Natural killer cell (primary cell): ENCODE data around the gene NEK11. TPM values are rescaled to one million over a fixed set of nuclear protein-coding genes. Genes with fewer than 3 reads are reported as not detected.
A peak's percentile ranks its signal among the peaks of the same experiment; 100 is the strongest.

Source experiments
- ATAC-seq, 3 donors: fragments of 150-1000 bp in 2 of 3; fragments of 200-7000 bp in 1 of 3; cut with Tn5 transposase; 1 replicate in 1 of 3; 2 replicates in 2 of 3; pipeline ENCODE4 v1.10.0; 2021; ENCODE audit warnings: mild to moderate bottlenecking in 2 of 3, moderate library complexity in 2 of 3
- DNase-seq, 2 donors: peaks; one replicate each; pipeline versions ENCODE4 v3.0.0 to v3.0.0-alpha.2; 2013 to 2021; ENCODE audit warnings: mixed read lengths in 1 of 2
- H3K27ac ChIP-seq: one replicate; pipeline ENCODE4 v1.5.1; 2013; ENCODE audit warnings: mild to moderate bottlenecking, low read length
- H3K27me3 ChIP-seq: one replicate; pipeline ENCODE4 v1.6.1; 2013; ENCODE audit warnings: low read length; ENCODE audit not compliant: control insufficient read depth, insufficient read depth
- H3K36me3 ChIP-seq: one replicate; pipeline ENCODE4 v1.6.1; 2013; ENCODE audit warnings: low read length; ENCODE audit not compliant: control insufficient read depth, insufficient read depth
- H3K4me1 ChIP-seq: one replicate; pipeline ENCODE4 v1.6.1; 2013; ENCODE audit warnings: low read length; ENCODE audit not compliant: control insufficient read depth, insufficient read depth
- H3K4me3 ChIP-seq: one replicate; pipeline ENCODE4 v1.5.1; 2013; ENCODE audit warnings: low read length
- H3K9me3 ChIP-seq: one replicate; pipeline ENCODE4 v1.6.1; 2013; ENCODE audit warnings: low read length; ENCODE audit not compliant: control insufficient read depth, insufficient read depth
- H3K27ac Mint-ChIP-seq, 2 donors: one replicate each; pipeline ENCODE4 v1.8.0; 2022; ENCODE audit warnings: mild to moderate bottlenecking in 2 of 2, mixed read lengths in 2 of 2, moderate library complexity in 1 of 2
- H3K27me3 Mint-ChIP-seq, 2 donors: one replicate each; pipeline ENCODE4 v1.8.0; 2022; ENCODE audit warnings: low read depth in 2 of 2, mixed read lengths in 2 of 2
- H3K36me3 Mint-ChIP-seq: one replicate; pipeline ENCODE4 v1.8.0; 2022; ENCODE audit warnings: mixed read lengths
- H3K4me1 Mint-ChIP-seq, 2 donors: one replicate each; pipeline ENCODE4 v1.8.0; 2022; ENCODE audit warnings: mixed read lengths in 2 of 2
- H3K4me3 Mint-ChIP-seq: one replicate; pipeline ENCODE4 v1.8.0; 2022; ENCODE audit warnings: mild to moderate bottlenecking, moderate library complexity, mixed read lengths
- H3K9me3 Mint-ChIP-seq, 2 donors: one replicate each; pipeline ENCODE4 v1.8.0; 2022; ENCODE audit warnings: mixed read lengths in 2 of 2
- WGBS: methylation state at CpG from one replicate; pipeline ENCODE4 v1.1.7; 2013; ENCODE audit warnings: missing lambda C conversion rate; ENCODE audit not compliant: insufficient coverage; 5-methylcytosine and 5-hydroxymethylcytosine counted together
- intact Hi-C: fragments of 100-400 bp; cut with micrococcal nuclease; formaldehyde crosslinking; loops from one replicate; pipeline ENCODE4 v1.14.2; 2022
- total RNA-seq, 4 donors: library from RNA; stranded (reverse); fragments of 120-200 nt in 1 of 4; gene quantifications; one replicate each; pipeline versions ENCODE4 v1.2.3 to v1.2.4, GENCODE V29; 2013 to 2022
- TF ChIP-seq, protein P1 (sequence below): fragments of 200-600 bp; IDR thresholded peaks from one replicate; pipeline ENCODE4 v1.8.0; 2022; ENCODE audit warnings: antibody characterized with exemption

NEK11 gene
- total RNA-seq, 3 donors from 2014 or later (not counting 1 experiment from before 2014, with no cell fraction given), result 2.6 to 3.6 (median 3.5) TPM

DNA sequence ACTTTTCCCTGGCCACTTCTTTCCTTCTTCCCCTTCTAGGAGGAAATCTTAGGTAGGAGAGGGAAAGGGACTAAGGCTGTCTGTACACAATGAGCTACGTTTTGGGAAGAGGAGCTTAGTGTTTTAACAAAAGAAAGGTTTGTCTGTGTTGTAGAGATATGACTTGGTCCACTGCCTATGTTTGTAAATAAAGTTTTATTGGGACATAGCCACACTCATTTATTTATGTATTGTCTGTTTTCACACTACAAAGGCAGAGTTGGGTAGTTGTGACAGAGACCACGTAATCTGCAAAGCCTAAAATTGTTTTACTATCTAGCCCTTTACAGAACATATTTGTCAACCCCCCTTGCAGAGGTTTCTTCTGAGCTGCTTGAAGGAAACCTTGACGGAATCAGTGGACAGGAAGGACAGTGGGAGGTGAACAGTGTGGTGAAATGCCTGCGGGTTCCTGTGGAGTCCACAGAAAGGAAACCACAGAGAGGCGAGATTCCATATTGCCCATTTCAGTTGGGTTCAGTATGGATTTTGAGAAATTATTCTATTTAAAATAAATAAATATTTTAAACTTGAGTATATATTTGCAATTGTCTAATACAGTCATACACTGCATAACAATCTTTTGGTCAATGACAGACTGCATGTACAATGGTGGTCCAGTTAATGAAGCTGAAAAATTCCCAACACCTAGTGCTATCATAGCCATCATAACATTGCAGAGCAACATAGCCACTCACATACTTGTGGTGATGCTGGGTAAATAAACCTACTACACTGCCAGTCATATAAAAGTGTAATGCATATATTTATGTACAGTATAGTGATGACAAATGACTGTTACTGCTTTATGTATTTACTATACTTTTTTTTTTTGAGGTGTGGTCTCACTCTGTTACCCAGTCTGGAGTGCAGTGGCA, 197.0 kb downstream of the NEK11 start:
- H3K27me3 ChIP-seq, result no peaks in the 10 kb centered on the region

DNA sequence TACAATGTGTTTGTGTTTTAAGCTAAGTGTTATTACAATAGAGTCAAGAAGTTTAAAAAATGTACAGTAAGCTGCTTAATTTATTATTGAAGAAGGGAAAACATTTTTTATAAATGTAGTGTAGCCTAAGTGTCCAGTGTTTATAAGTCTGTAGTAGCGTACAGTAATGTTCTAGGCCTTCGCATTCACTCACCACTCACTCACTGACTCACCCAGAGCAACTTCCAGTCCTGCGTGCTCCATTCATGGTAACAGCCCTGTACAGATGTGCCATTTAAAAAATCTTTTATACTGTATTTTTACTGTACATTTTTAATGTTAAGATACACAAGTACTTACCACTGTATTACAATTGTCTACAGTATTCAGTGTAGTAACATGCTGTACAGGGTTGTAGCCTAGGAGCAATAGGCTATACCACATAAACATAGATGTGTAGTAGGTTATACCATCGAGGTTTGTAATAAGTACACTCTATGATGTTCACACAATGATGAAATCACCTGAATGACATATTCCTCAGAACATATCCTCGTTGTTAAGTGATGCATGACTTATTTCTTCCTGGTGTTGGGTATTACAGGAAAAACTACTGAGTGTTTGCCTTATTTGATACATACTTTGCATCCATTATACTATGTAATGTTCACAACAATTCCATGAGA, 198.3 kb downstream of the NEK11 start:
- peaks cover 3% of the 10 kb centered on the region for H3K4me1 ChIP-seq
- no peak overlapping the region for H3K4me3 ChIP-seq
- H3K9me3 ChIP-seq, result no peaks in the 10 kb centered on the region
- no peaks in the 10 kb centered on the region for H3K36me3 ChIP-seq
- H3K4me3 Mint-ChIP-seq, result no peak overlapping the region
- peaks cover 11 to 13% of the 10 kb centered on the region in 2 donors for H3K4me1 Mint-ChIP-seq
- H3K27ac ChIP-seq, result no peak overlapping the region
- H3K27ac Mint-ChIP-seq, result no peak overlapping the region
- WGBS, result no CpG with 5 or more reads among the region's 5 CpGs
- TF ChIP-seq, protein P1, sequence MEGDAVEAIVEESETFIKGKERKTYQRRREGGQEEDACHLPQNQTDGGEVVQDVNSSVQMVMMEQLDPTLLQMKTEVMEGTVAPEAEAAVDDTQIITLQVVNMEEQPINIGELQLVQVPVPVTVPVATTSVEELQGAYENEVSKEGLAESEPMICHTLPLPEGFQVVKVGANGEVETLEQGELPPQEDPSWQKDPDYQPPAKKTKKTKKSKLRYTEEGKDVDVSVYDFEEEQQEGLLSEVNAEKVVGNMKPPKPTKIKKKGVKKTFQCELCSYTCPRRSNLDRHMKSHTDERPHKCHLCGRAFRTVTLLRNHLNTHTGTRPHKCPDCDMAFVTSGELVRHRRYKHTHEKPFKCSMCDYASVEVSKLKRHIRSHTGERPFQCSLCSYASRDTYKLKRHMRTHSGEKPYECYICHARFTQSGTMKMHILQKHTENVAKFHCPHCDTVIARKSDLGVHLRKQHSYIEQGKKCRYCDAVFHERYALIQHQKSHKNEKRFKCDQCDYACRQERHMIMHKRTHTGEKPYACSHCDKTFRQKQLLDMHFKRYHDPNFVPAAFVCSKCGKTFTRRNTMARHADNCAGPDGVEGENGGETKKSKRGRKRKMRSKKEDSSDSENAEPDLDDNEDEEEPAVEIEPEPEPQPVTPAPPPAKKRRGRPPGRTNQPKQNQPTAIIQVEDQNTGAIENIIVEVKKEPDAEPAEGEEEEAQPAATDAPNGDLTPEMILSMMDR, result no peak
- ATAC-seq (no peak), DNase-seq (no peak)
- H3K27me3 ChIP-seq, result no peaks in the 10 kb centered on the region
- H3K27me3 Mint-ChIP-seq, result no peaks in the 10 kb centered on the region
- no peaks in the 10 kb centered on the region for H3K36me3 Mint-ChIP-seq
- intact Hi-C loops, result no loop called here
- H3K9me3 Mint-ChIP-seq, result no peaks in the 10 kb centered on the region

More for the DNA sequence above, 197.0 kb downstream of the NEK11 start:
- intact Hi-C loops, result no loop called here
- Mint-ChIP-seq H3K4me1 (peaks cover 11 to 13% of the 10 kb centered on the region in 2 donors), H3K4me3 (no peak overlapping the region), H3K36me3 (no peaks in the 10 kb centered on the region), H3K27ac (peak overlapping the region in 1 of 2 donors; percentile 59), H3K9me3 (no peaks in the 10 kb centered on the region), H3K27me3 (no peaks in the 10 kb centered on the region)
- Histone ChIP-seq H3K27ac (no peak overlapping the region), H3K9me3 (no peaks in the 10 kb centered on the region), H3K36me3 (no peaks in the 10 kb centered on the region), H3K4me1 (peaks cover 3% of the 10 kb centered on the region), H3K4me3 (no peak overlapping the region)
- TF ChIP-seq, protein P1, result no peak
- DNase-seq (no peak), ATAC-seq (peak in 2 of 3 donors; percentile 24 to 64)
- WGBS, result 11% methylated on average over 2 of the region's 5 CpGs

DNA sequence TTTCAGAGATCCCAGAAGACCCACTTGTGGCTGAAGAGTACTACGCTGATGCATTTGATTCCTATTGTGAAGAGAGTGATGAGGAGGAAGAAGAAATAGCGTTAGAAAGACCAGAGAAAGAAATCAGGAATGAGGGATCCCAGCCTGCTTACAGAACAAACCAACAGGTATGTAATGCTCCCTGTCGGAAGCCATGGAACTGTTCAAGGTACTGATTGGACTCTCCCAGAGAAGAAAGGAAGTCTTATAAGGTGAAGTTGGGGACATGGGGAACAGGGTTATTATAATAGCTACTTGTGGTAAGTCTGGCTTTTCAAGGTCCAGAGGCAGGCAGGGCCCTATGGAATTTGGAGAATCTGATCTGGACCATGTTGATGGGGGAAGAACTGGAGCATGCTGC, 201.8 kb downstream of the NEK11 start:
- no peak overlapping the region for H3K4me3 Mint-ChIP-seq
- no peaks in the 10 kb centered on the region for H3K9me3 Mint-ChIP-seq
- H3K27me3 Mint-ChIP-seq, result no peaks in the 10 kb centered on the region
- Histone ChIP-seq H3K4me3 (no peak overlapping the region), H3K4me1 (peaks cover 2% of the 10 kb centered on the region), H3K27ac (no peak overlapping the region), H3K9me3 (no peaks in the 10 kb centered on the region), H3K27me3 (no peaks in the 10 kb centered on the region), H3K36me3 (no peaks in the 10 kb centered on the region)
- intact Hi-C loops, result no loop called here
- ATAC-seq (no peak), DNase-seq (no peak)
- peaks cover 1 to 3% of the 10 kb centered on the region in 2 donors for H3K4me1 Mint-ChIP-seq
- TF ChIP-seq, protein P1, result no peak
- H3K36me3 Mint-ChIP-seq, result no peaks in the 10 kb centered on the region
- WGBS, result 93% methylated on average over 3 of the region's 3 CpGs
- no peak overlapping the region for H3K27ac Mint-ChIP-seq
